GM18498 (cell line): Measurements from ENCODE around the gene MTCP1.

ENCODE experiments used
- ATAC-seq: cut with Tn5 transposase; IDR thresholded peaks from one replicate; pipeline ENCODE4 v1.9.1; 2021; ENCODE audit warnings: mild to moderate bottlenecking, moderate library complexity; ENCODE audit not compliant: unreplicated experiment

The MTCP1 gene

GRCh38 chrX:155054255-155054654, 16.7 kb downstream of the MTCP1 start:
- ATAC-seq = no peak

GRCh38 chrX:155053656-155054055, 17.3 kb downstream of the MTCP1 start:
- no peak for ATAC-seq

- no peak for ATAC-seq
Measured at GRCh38 chrX:155052738-155053498, 18.0 kb downstream of the MTCP1 start.

- no peak for ATAC-seq
Measured at GRCh38 chrX:155048977-155049619, 21.8 kb downstream of the MTCP1 start.

- no peak for ATAC-seq
Measured at GRCh38 chrX:155046811-155047528, 24.0 kb downstream of the MTCP1 start.

- ATAC-seq = no peak
Measured at GRCh38 chrX:155046129-155046810, 24.7 kb downstream of the MTCP1 start.

- no peak for ATAC-seq
Measured at GRCh38 chrX:155035688-155036087, 35.2 kb downstream of the MTCP1 start.

GRCh38 chrX:155031657-155032056, 39.3 kb downstream of the MTCP1 start:
- no peak for ATAC-seq

GRCh38 chrX:155028877-155029291, 42.1 kb downstream of the MTCP1 start:
- ATAC-seq = no peak

GRCh38 chrX:155028129-155028528, 42.8 kb downstream of the MTCP1 start:
- ATAC-seq = no peak

- no peak for ATAC-seq
Measured at GRCh38 chrX:155027509-155028066, 43.3 kb downstream of the MTCP1 start.

GRCh38 chrX:155026727-155027508, 44.0 kb downstream of the MTCP1 start, which contains the start of gene FUNDC2:
Gene FUNDC2, plus strand, starts transcription at chrX:155026844. Its CDS starts 95 bp downstream, at chrX:155026939.
- ATAC-seq = peak; percentile 88

GRCh38 chrX:155026420-155026726, 44.6 kb downstream of the MTCP1 start:
- ATAC-seq = no peak

GRCh38 chrX:155023907-155024833, 46.8 kb downstream of the MTCP1 start:
- ATAC-seq = no peak

GRCh38 chrX:155022585-155022984, 48.4 kb downstream of the MTCP1 start, which contains the start of gene F8:
Gene F8, minus strand, starts transcription at chrX:155022723. Its CDS starts 171 bp downstream, at chrX:155022552.
- no peak for ATAC-seq

GRCh38 chrX:155020591-155020990, 50.3 kb downstream of the MTCP1 start:
- ATAC-seq = no peak
